Measurements from ENCODE around the gene RETREG3. TPM values are rescaled to one million over a fixed set of nuclear protein-coding genes. Genes with fewer than 3 reads are reported as not detected.

RETREG3 gene
- total and polyA plus RNA-seq, 2 of the 4 experiments (the other 2 are of a cell fraction) = 18.1 to 44.1 TPM

DNA sequence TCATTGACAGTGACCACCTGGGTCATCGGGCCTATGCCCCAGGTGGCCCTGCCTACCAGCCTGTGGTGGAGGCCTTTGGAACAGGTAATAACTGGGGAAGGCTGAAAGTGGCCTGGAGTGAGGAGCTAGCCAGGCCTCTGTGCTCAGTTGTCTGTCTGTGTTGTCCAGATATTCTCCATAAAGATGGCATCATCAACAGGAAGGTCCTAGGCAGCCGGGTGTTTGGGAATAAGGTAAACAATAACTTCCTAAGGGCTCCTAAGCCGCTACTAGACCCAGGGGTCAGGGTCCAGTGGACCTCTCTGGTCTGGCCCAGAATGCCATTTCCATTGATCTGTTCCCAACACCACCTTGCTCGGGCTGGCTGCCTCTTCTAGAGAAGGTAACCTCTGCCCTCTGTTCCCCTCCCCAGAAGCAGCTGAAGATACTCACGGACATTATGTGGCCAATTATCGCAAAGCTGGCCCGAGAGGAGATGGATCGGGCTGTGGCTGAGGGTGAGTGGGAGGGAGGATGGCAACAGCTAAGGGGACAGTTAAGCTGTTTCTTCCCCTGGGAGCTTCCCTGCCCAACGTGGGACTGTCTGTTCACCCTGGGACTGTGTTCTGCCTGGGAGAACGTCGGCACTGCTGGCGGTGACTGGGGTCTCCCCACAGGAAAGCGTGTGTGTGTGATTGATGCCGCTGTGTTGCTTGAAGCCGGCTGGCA lies 44.2 kb downstream of the RETREG3 start:
- H3K36me3 ChIP-seq (ENCODE audit: control insufficient read depth, insufficient read depth, low read length) = peaks cover 45% of the 10 kb centered on the region

More for the DNA sequence above, 44.2 kb downstream of the RETREG3 start:
- dilution Hi-C loops (cut with HindIII; ENCODE audit: low sequenced_read_pairs, unreplicated experiment) (no loop called here), in situ Hi-C loops (cut with MboI; ENCODE audit: low sequenced_read_pairs) (no loop called here), intact Hi-C loops (cut with micrococcal nuclease) (no loop called here)
- Histone ChIP-seq H3K4me3 (ENCODE audit: insufficient read depth, low read depth, low read length) (no peak overlapping the region), H3K56ac (ENCODE audit: extremely low read depth, insufficient read depth, low read length) (no peak overlapping the region), H3K79me1 (ENCODE audit: low read depth in 1 of 2, low read length in 2 of 2) (peaks cover 44 to 81% of the 10 kb centered on the region in 2 experiments), H3K4me2 (ENCODE audit: low read depth, low read length) (no peak overlapping the region), H2BK15ac (ENCODE audit: low read depth, low read length) (no peak overlapping the region), H3K14ac (replicated peaks; ENCODE audit: low read depth, low read length) (no peak overlapping the region), H3K4me1 (ENCODE audit: control insufficient read depth, insufficient read depth, low read length) (peaks cover 19% of the 10 kb centered on the region), H4K5ac (ENCODE audit: low read depth, low read length) (no peak overlapping the region), H2BK120ac (ENCODE audit: low read depth, low read length) (no peak overlapping the region), H2BK5ac (ENCODE audit: low read depth, low read length, poor library complexity, severe bottlenecking) (no peak overlapping the region), H4K91ac (ENCODE audit: insufficient read depth, low read depth, low read length) (no peak overlapping the region), H3K23ac (ENCODE audit: low read depth, low read length) (no peak overlapping the region), H3K9me1 (ENCODE audit: insufficient read depth, low read length) (peaks cover 21% of the 10 kb centered on the region), H4K8ac (ENCODE audit: low read depth in 2 of 2, low read length in 2 of 2) (no peak overlapping the region), H3K27me3 (ENCODE audit: control insufficient read depth, insufficient read depth, low read length) (no peaks in the 10 kb centered on the region), H2AK9ac (replicated peaks; ENCODE audit: low read depth, low read length, poor library complexity) (no peak overlapping the region), H3K18ac (ENCODE audit: low read depth, low read length) (no peak overlapping the region), H3K4ac (ENCODE audit: low read depth, low read length) (no peak overlapping the region), H3K9me3 (ENCODE audit: control insufficient read depth, insufficient read depth, low read length) (no peaks in the 10 kb centered on the region), H3K9ac (ENCODE audit: low read depth, low read length) (no peak overlapping the region), H4K20me1 (ENCODE audit: insufficient read depth, low read length) (peaks cover 6% of the 10 kb centered on the region; the same call in 1 of the 2 replicates), H3K27ac (ENCODE audit: insufficient read depth, low read length) (no peak overlapping the region), H2BK20ac (ENCODE audit: low read depth, low read length) (no peak overlapping the region), H2AFZ (replicated peaks; ENCODE audit: low read length, poor library complexity) (no peak overlapping the region), H2AK5ac (ENCODE audit: low read depth, low read length) (no peak overlapping the region)
- ChIA-PET CTCF (no interaction called here), POLR2A (ENCODE audit: unreplicated experiment) (interaction anchor here (0.5 to 0.6 kb wide), 2 partner anchors 25 to 90 kb away, joined by 3 read pairs; no protein-coding TSS in a partner anchor)
- 100% methylated on average over 2 of the region's 15 CpGs; no CpG with 5 or more reads in 1 of the 2 experiments for WGBS, 2 experiments (ENCODE audit: extremely low coverage in 2 of 2, insufficient read length in 1 of 2)
- DNase-seq (no peak), ATAC-seq (ENCODE audit: low read depth) (no peak)
- no TSS peak for BruUV-seq (replicated peaks)
- TF ChIP-seq CHD1 (IDR thresholded peaks at IDR 0.05; ENCODE audit: low read depth, low read length) (no peak), CTCF (conservative IDR thresholded peaks at IDR 0.05; ENCODE audit: low read depth, low read length) (no peak), FOS (IDR thresholded peaks at IDR 0.05; ENCODE audit: low read depth, low read length) (no peak), SMC3 (IDR thresholded peaks at IDR 0.05; ENCODE audit: low read depth, low read length) (no peak), RFX5 (IDR thresholded peaks at IDR 0.05; ENCODE audit: low read depth, low read length) (no peak), NFE2L2 (IDR thresholded peaks at IDR 0.05; ENCODE audit: low read depth, low read length) (no peak), ELK1 (IDR thresholded peaks at IDR 0.05; ENCODE audit: borderline replicate concordance, low read depth, low read length) (no peak), MXI1 (IDR thresholded peaks at IDR 0.05; ENCODE audit: borderline replicate concordance, low read depth, low read length) (no peak), POLR2A (IDR thresholded peaks at IDR 0.05; ENCODE audit: low read depth, low read length) (no peak), BHLHE40 (IDR thresholded peaks at IDR 0.05; ENCODE audit: low read depth, low read length) (no peak), MAZ (IDR thresholded peaks at IDR 0.05; ENCODE audit: borderline replicate concordance, low read depth, low read length) (no peak), RCOR1 (IDR thresholded peaks at IDR 0.05; ENCODE audit: insufficient replicate concordance, low read length) (no peak), CEBPB (IDR thresholded peaks at IDR 0.05; ENCODE audit: low read depth, low read length) (no peak), MAFK (IDR thresholded peaks at IDR 0.05; ENCODE audit: low read depth, low read length) (no peak)
- TF ChIP-seq, protein P1, sequence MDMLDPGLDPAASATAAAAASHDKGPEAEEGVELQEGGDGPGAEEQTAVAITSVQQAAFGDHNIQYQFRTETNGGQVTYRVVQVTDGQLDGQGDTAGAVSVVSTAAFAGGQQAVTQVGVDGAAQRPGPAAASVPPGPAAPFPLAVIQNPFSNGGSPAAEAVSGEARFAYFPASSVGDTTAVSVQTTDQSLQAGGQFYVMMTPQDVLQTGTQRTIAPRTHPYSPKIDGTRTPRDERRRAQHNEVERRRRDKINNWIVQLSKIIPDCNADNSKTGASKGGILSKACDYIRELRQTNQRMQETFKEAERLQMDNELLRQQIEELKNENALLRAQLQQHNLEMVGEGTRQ (IDR thresholded peaks at IDR 0.05; ENCODE audit: low read depth, low read length) = no peak

Data from IMR-90 (cell line).